B cell (primary cell): ENCODE measurements around the gene FAM53B. TPM values are rescaled to one million over a fixed set of nuclear protein-coding genes. Genes with fewer than 3 reads are reported as not detected.

Experiments used
- ATAC-seq: fragments of 200-7000 bp; cut with Tn5 transposase; one replicate; pipeline ENCODE4 v1.10.0; 2021; ENCODE audit warnings: low read depth, mild to moderate bottlenecking, moderate number of reproducible peaks, moderate library complexity
- CTCF ChIA-PET: fragments of 350-600 bp; sonication (Branson Sonifier 250); formaldehyde crosslinking; loops from one replicate; lab custom pipeline; 2021; ENCODE audit warnings: antibody characterized with exemption, inconsistent platforms; lab: Charles Lee
- POLR2A ChIA-PET: fragments of 350-600 bp; sonication (Branson Sonifier 250); formaldehyde crosslinking; loops from one replicate; lab custom pipeline; 2021; ENCODE audit warnings: antibody characterized with exemption; lab: Charles Lee
- DNase-seq: peaks from one replicate; pipeline ENCODE4 v3.0.0; 2013
- H2AFZ ChIP-seq: 2 replicates; pipeline ENCODE4 v1.6.1; 2012; ENCODE audit warnings: mild to moderate bottlenecking, low read depth, low read length; ENCODE audit not compliant: insufficient read depth, poor library complexity, severe bottlenecking
- H3K27ac ChIP-seq, 2 donors: 1 replicate in 1 of 2; 2 replicates in 1 of 2; pipeline ENCODE4 v1.5.1; 2012 to 2013; ENCODE audit warnings: low read length in 2 of 2, mild to moderate bottlenecking in 2 of 2, moderate library complexity in 1 of 2
- H3K27me3 ChIP-seq, 4 experiments: fragments of 200-600 bp in 1 of 4; sonication (generic) in 1 of 4; replicated peaks in 1 of 4; 1 replicate in 2 of 4; 2 replicates in 2 of 4; pipeline versions ENCODE4 v1.6.1 to v1.7.0; 2013 to 2016; ENCODE audit warnings: low read length in 3 of 4, mild to moderate bottlenecking in 2 of 4, mixed read lengths in 1 of 4, moderate library complexity in 1 of 4; ENCODE audit not compliant: insufficient read depth in 4 of 4, control insufficient read depth in 3 of 4; ENCODE audit errors: control extremely low read depth in 1 of 4
- H3K36me3 ChIP-seq, 2 experiments: replicated peaks in 1 of 2; 1 replicate in 1 of 2; 2 replicates in 1 of 2; pipeline versions ENCODE4 v1.6.1 to v1.7.1; 2013; ENCODE audit warnings: low read length in 1 of 2; ENCODE audit not compliant: insufficient read depth in 2 of 2, control insufficient read depth in 1 of 2; ENCODE audit errors: control extremely low read depth in 1 of 2, extremely low read depth in 1 of 2
- H3K4me1 ChIP-seq, 2 donors: fragments of 200-600 bp in 1 of 2; sonication (generic) in 1 of 2; 1 replicate in 1 of 2; 2 replicates in 1 of 2; pipeline versions ENCODE4 v1.5.1 to v1.6.1; 2013 to 2017; ENCODE audit warnings: low read length in 2 of 2; ENCODE audit not compliant: control insufficient read depth in 2 of 2, insufficient read depth in 2 of 2
- H3K4me2 ChIP-seq: replicated peaks from 2 replicates; pipeline ENCODE3; 2012; ENCODE audit warnings: mild to moderate bottlenecking, low read depth, low read length; ENCODE audit not compliant: poor library complexity, severe bottlenecking
- H3K4me3 ChIP-seq, 5 experiments: fragments of 200-600 bp in 1 of 5; sonication (generic) in 1 of 5; 1 replicate in 3 of 5; 2 replicates in 2 of 5; pipeline versions ENCODE4 v1.5.1 to v1.7.0; 2011 to 2016; ENCODE audit warnings: low read length in 4 of 5, mild to moderate bottlenecking in 4 of 5, low read depth in 2 of 5, control low read depth in 1 of 5, moderate library complexity in 1 of 5; ENCODE audit not compliant: insufficient read depth in 1 of 5; ENCODE audit errors: control extremely low read depth in 1 of 5, extremely low read depth in 1 of 5
- H3K79me2 ChIP-seq: fragments of 200-600 bp; sonication (generic); one replicate; pipeline ENCODE4 v1.6.0; 2016; ENCODE audit warnings: low read length; ENCODE audit not compliant: control insufficient read depth, insufficient read depth
- H3K9ac ChIP-seq: fragments of 200-600 bp; sonication (generic); 2 replicates; pipeline ENCODE4 v1.6.1; 2017; ENCODE audit warnings: mild to moderate bottlenecking, low read length, moderate library complexity
- H3K9me3 ChIP-seq, 3 donors: one replicate each; pipeline versions ENCODE4 v1.6.1 to v1.7.1; 2013; ENCODE audit warnings: low read length in 2 of 3; ENCODE audit not compliant: control insufficient read depth in 2 of 3, insufficient read depth in 1 of 3; ENCODE audit errors: control extremely low read depth in 1 of 3
- H4K20me1 ChIP-seq: 2 replicates; pipeline ENCODE4 v1.6.0; 2012; ENCODE audit warnings: mild to moderate bottlenecking, low read length; ENCODE audit not compliant: insufficient read depth, control insufficient read depth, poor library complexity, severe bottlenecking
- H3K27ac Mint-ChIP-seq: one replicate; pipeline ENCODE4 v1.8.0; 2021; ENCODE audit warnings: mixed read lengths
- H3K27me3 Mint-ChIP-seq: one replicate; pipeline ENCODE4 v1.8.0; 2021; ENCODE audit warnings: mixed read lengths
- H3K4me1 Mint-ChIP-seq: one replicate; pipeline ENCODE4 v1.8.0; 2021; ENCODE audit warnings: mixed read lengths
- H3K4me3 Mint-ChIP-seq: one replicate; pipeline ENCODE4 v1.8.0; 2021; ENCODE audit warnings: mixed read lengths
- H3K9me3 Mint-ChIP-seq: one replicate; pipeline ENCODE4 v1.8.0; 2022; ENCODE audit warnings: mixed read lengths; ENCODE audit not compliant: insufficient read depth
- CTCF ChIP-seq: fragments of 200-600 bp; IDR thresholded peaks from one replicate; pipeline ENCODE4 v1.8.0; 2022; ENCODE audit warnings: antibody characterized with exemption, mild to moderate bottlenecking
- EZH2 ChIP-seq: IDR thresholded peaks from 2 replicates; pipeline ENCODE4 v1.6.1; 2012; ENCODE audit warnings: borderline replicate concordance, low read depth, mild to moderate bottlenecking, moderate library complexity, low read length; ENCODE audit not compliant: insufficient read depth, poor library complexity, severe bottlenecking
- WGBS: methylation state at CpG from one replicate; pipeline ENCODE4 v1.1.5; 2013; ENCODE audit warnings: missing lambda C conversion rate; ENCODE audit not compliant: insufficient coverage; 5-methylcytosine and 5-hydroxymethylcytosine counted together
- intact Hi-C: fragments of 100-400 bp; cut with micrococcal nuclease; formaldehyde crosslinking; loops from one replicate; pipeline ENCODE4 v1.10.0; 2022
- polyA plus RNA-seq: library from polyadenylated mRNA; depleted of rRNA; stranded (reverse); fragments of >200 nt; gene quantifications from 2 replicates; pipeline ENCODE4 v1.2.3, GENCODE V29; 2012
- total RNA-seq, 2 donors: library from RNA; stranded (reverse); fragments of 120-200 nt in 1 of 2; gene quantifications; 1 replicate in 1 of 2; 2 replicates in 1 of 2; pipeline versions ENCODE4 v1.2.3 to v1.2.4, GENCODE V29; 2013 to 2022

The FAM53B gene
- total and polyA plus RNA-seq, 2 donors (not counting 1 experiment from before 2014, with no cell fraction given), result 51.2 to 186 TPM

- intact Hi-C loops, result loop anchor here (1.0 to 2.0 kb wide), 3 partner anchors 8 to 113 kb away; no protein-coding TSS in a partner anchor
- Histone ChIP-seq H2AFZ (no peak overlapping the region), H4K20me1 (peaks cover 19% of the 10 kb centered on the region)
Observed at GRCh38 chr10:124627866-124628675, 116.1 kb downstream of the FAM53B start.

More at GRCh38 chr10:124627866-124628675, 116.1 kb downstream of the FAM53B start:
- Histone ChIP-seq H3K36me3 (peaks cover 0 to 35% of the 10 kb centered on the region in 2 experiments), H3K9me3 (peaks cover 0 to 4% (median 0%) of the 10 kb centered on the region in 3 donors), H3K4me3 (no peak overlapping the region), H3K27ac (peak overlapping the region; percentile 83 to 97), H3K79me2 (peaks cover 100% of the 10 kb centered on the region), H3K4me1 (peaks cover 100% of the 10 kb centered on the region in 2 donors), H3K27me3 (no peaks in the 10 kb centered on the region), H3K9ac (peak overlapping the region; percentile 45), H3K4me2 (peak overlapping the region; percentile 63)
- ATAC-seq (no peak), DNase-seq (no peak)
- Mint-ChIP-seq H3K4me1 (peaks cover 92% of the 10 kb centered on the region), H3K9me3 (no peaks in the 10 kb centered on the region), H3K27me3 (no peaks in the 10 kb centered on the region), H3K27ac (peak overlapping the region; percentile 99), H3K4me3 (peak overlapping the region; percentile 62)
- ChIA-PET POLR2A (interaction anchor here (1.0 to 3.9 kb wide), 12 partner anchors 8 to 114 kb away, joined by 3 to 19 read pairs (median 4); no protein-coding TSS in a partner anchor), CTCF (interaction anchor here (0.7 to 7.5 kb wide), 23 partner anchors 9 to 118 kb away, joined by 3 to 100 read pairs (median 6); no protein-coding TSS in a partner anchor)
- TF ChIP-seq CTCF (no peak), EZH2 (no peak)
- WGBS, result 89% methylated on average over 6 of the region's 12 CpGs
